Cardiac atrium fibroblast (primary cell): ENCODE data around the gene OR8U1. TPM values are rescaled to one million over a fixed set of nuclear protein-coding genes. Genes with fewer than 3 reads are reported as not detected.

Source experiments
- total RNA-seq: library from RNA; depleted of rRNA; stranded (reverse); fragments of >200 nt; gene quantifications from 2 replicates; pipeline ENCODE4 v1.2.3, GENCODE V29; 2015

The OR8U1 gene
- not detected in 2 replicates for total RNA-seq

DNA sequence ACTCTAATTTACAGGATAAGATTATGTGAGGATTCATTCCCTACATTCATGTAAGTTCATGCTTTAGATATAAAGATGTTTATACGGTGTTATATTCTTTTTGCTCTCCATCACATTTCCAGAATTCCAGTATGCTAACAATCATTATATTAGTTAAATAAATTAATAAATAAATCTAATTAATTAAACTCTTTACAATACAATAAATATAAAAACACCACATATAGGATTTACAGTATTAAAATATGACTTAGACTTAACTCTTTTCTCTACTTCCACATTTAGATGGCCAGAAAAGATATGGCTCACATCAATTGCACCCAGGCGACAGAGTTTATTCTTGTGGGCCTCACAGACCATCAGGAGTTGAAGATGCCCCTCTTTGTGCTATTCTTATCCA lies at the start of gene OR8U1:
Gene OR8U1, plus strand, starts transcription at position 301 of the 400 bp plus-strand sequence. Its CDS starts 0 bp downstream, at position 301.

DNA sequence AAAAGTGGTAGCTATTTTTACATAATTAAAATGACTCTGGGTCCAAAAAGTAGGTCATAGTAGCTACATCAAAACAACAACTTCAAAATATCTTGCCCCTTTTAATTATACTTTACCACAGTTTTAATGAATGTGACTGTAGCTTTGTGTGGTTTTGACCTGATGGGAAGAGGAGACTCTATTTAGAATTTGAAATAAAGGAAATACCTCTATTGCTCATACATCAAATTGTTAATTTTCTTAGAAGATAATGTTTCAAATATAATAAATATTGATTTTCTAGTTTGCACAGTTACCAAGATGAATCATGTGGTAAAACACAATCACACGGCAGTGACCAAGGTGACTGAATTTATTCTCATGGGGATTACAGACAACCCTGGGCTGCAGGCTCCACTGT lies 29.7 kb upstream of the OR8U1 start, which contains the start of gene OR8K1:
Gene OR8K1, plus strand, starts transcription at position 301 of the 400 bp plus-strand sequence. Its CDS starts 0 bp downstream, at position 301.

DNA sequence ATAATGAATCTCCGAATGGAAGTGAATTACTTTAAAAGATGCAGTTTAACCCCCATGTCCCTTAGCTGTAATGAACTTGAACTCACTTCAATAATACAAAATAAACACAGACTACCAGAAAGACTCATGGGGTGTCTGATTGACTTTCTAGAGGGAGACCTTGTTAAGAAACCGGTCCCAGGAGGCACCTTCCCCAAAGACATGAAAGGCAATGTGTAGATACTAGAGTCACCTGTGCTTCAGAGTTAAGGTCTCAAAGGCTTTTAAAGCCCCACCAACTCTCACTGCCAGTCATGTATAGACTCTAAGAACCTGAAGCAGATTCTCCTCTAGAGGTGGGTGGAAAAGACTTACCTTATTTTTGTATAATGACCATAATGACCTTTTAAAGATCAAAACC lies 21.4 kb upstream of the OR8U1 start, which contains the start of gene OR8J1:
Gene OR8J1, plus strand, starts transcription at position 301 of the 400 bp plus-strand sequence. CDS start 5,956 bp downstream, outside the sequence.

DNA sequence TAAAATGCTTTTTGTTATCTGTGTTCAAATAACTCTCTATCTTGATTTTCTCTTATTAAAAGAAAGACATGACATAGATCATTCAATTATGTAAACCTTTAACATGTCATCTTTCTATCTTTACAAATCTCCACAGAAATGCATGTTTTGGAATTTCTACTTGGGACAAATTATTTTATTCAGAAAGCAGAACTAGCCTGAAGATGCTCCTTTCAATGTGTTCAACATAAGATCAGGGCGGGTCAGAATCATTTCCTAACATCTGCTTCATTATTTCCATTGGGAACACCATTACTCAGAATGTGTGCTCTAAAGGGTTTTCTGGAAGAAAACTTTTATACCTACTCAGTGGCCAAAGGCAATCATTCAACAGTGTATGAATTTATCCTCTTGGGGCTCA lies 37.0 kb downstream of the OR8U1 start, which contains the start of gene OR5AL1:
Gene OR5AL1, plus strand, starts transcription at position 301 of the 400 bp plus-strand sequence.

Other genes starting within 250 kb of the OR8U1 start
- gene OR8J3, start 235.4 kb upstream of the OR8U1 start, total RNA-seq, result not detected in 2 replicates
- not detected in 2 replicates for gene OR8K5, start 215.3 kb upstream of the OR8U1 start, total RNA-seq
- gene OR5J2, start 199.0 kb upstream of the OR8U1 start, total RNA-seq, result not detected in 2 replicates
- gene OR5T2, start 141.4 kb upstream of the OR8U1 start, total RNA-seq, result not detected in 2 replicates
- gene OR5T3, start 123.4 kb upstream of the OR8U1 start, total RNA-seq, result not detected in 2 replicates
- gene OR5T1, start 101.5 kb upstream of the OR8U1 start, total RNA-seq, result not detected in 2 replicates
- not detected in 2 replicates for gene OR8H1, start 83.4 kb upstream of the OR8U1 start, total RNA-seq
- not detected in 2 replicates for gene OR8K3, start 60.5 kb upstream of the OR8U1 start, total RNA-seq
- gene OR8K1, start 29.6 kb upstream of the OR8U1 start, total RNA-seq, result not detected in 2 replicates
- gene OR8J1, start 21.3 kb upstream of the OR8U1 start, total RNA-seq, result not detected in 2 replicates
- not detected in 2 replicates for gene OR5AL1, start 37.1 kb downstream of the OR8U1 start, total RNA-seq
- not detected in 2 replicates for gene OR5M3, start 97.7 kb downstream of the OR8U1 start, total RNA-seq
- not detected in 2 replicates for gene OR5M8, start 115.7 kb downstream of the OR8U1 start, total RNA-seq
- gene OR5M11, start 167.6 kb downstream of the OR8U1 start, total RNA-seq, result not detected in 2 replicates
- not detected in 2 replicates for gene OR5M10, start 202.1 kb downstream of the OR8U1 start, total RNA-seq
- not detected in 2 replicates for gene OR5M1, start 239.2 kb downstream of the OR8U1 start, total RNA-seq